ENCODE results near the gene ZBTB42. TPM values are rescaled to one million over a fixed set of nuclear protein-coding genes. Genes with fewer than 3 reads are reported as not detected.

Gene ZBTB42
- polyA plus RNA-seq, 1 experiment: 1.6 TPM

GRCh38 chr14:104782086-104782807, 18.7 kb upstream of the ZBTB42 start:
- ChIA-PET POLR2A (interaction anchor here (0.9 kb wide), 1 partner anchor 30 kb away, joined by 3 read pairs; no protein-coding TSS in a partner anchor), CTCF (interaction anchor here (1.9 to 2.7 kb wide), 2 partner anchors 14 to 44 kb away, joined by 7 to 12 read pairs; no protein-coding TSS in a partner anchor)
- Histone ChIP-seq H3K9me3 (ENCODE audit: control insufficient read depth, insufficient read depth, low read length) (no peaks in the 10 kb centered on the region; the same call in 1 of the 2 replicates), H3K4me3 (ENCODE audit: low read depth, low read length) (no peak overlapping the region), H3K27me3 (ENCODE audit: control insufficient read depth, insufficient read depth, low read length) (no peaks in the 10 kb centered on the region), H3K27ac (ENCODE audit: low read depth, low read length) (no peak overlapping the region)
- DNase-seq (ENCODE audit: low read depth, low spot score): no peak
- no peak for TF ChIP-seq CTCF (IDR thresholded peaks at IDR 0.05; ENCODE audit: low read depth, low read length)

GRCh38 chr14:104782808-104783139, 18.1 kb upstream of the ZBTB42 start:
- H3K27ac ChIP-seq (ENCODE audit: low read depth, low read length): no peak overlapping the region
- no peak overlapping the region for H3K4me3 ChIP-seq (ENCODE audit: low read depth, low read length)
- no peaks in the 10 kb centered on the region for H3K27me3 ChIP-seq (ENCODE audit: control insufficient read depth, insufficient read depth, low read length)
- TF ChIP-seq CTCF (IDR thresholded peaks at IDR 0.05; ENCODE audit: low read depth, low read length): no peak
- H3K9me3 ChIP-seq (ENCODE audit: control insufficient read depth, insufficient read depth, low read length): no peaks in the 10 kb centered on the region; the same call in 1 of the 2 replicates
- ChIA-PET CTCF (no interaction called here), POLR2A (no interaction called here)
- no peak for DNase-seq (ENCODE audit: low read depth, low spot score)

GRCh38 chr14:104783484-104784217, 17.2 kb upstream of the ZBTB42 start:
- ChIA-PET POLR2A (no interaction called here), CTCF (no interaction called here)
- no peak for DNase-seq (ENCODE audit: low read depth, low spot score)
- Histone ChIP-seq H3K4me3 (ENCODE audit: low read depth, low read length) (no peak overlapping the region), H3K9me3 (ENCODE audit: control insufficient read depth, insufficient read depth, low read length) (no peaks in the 10 kb centered on the region; the same call in 1 of the 2 replicates), H3K27ac (ENCODE audit: low read depth, low read length) (no peak overlapping the region), H3K27me3 (ENCODE audit: control insufficient read depth, insufficient read depth, low read length) (no peaks in the 10 kb centered on the region)
- TF ChIP-seq CTCF (IDR thresholded peaks at IDR 0.05; ENCODE audit: low read depth, low read length): no peak

GRCh38 chr14:104784218-104784568, 16.7 kb upstream of the ZBTB42 start:
- no peaks in the 10 kb centered on the region for H3K27me3 ChIP-seq (ENCODE audit: control insufficient read depth, insufficient read depth, low read length)
- no peak overlapping the region for H3K27ac ChIP-seq (ENCODE audit: low read depth, low read length)
- no peaks in the 10 kb centered on the region; the same call in 1 of the 2 replicates for H3K9me3 ChIP-seq (ENCODE audit: control insufficient read depth, insufficient read depth, low read length)
- ChIA-PET POLR2A (interaction anchor here (1.5 kb wide), 1 partner anchor 10 kb away, joined by 3 read pairs; no protein-coding TSS in a partner anchor), CTCF (interaction anchor here (1.2 kb wide), 1 partner anchor 15 kb away, joined by 7 read pairs; no protein-coding TSS in a partner anchor)
- no peak for TF ChIP-seq CTCF (IDR thresholded peaks at IDR 0.05; ENCODE audit: low read depth, low read length)
- no peak for DNase-seq (ENCODE audit: low read depth, low spot score)
- no peak overlapping the region for H3K4me3 ChIP-seq (ENCODE audit: low read depth, low read length)
